Adrenal gland (tissue), 5 donors: ENCODE results near the gene IFT172.

Experiments
- POLR2A ChIP-seq, 2 donors: fragments of 450-650 bp; IDR thresholded peaks; one replicate each; pipeline ENCODE4 v1.6.1; 2017; ENCODE audit warnings: antibody characterized with exemption in 2 of 2, mild to moderate bottlenecking in 2 of 2, moderate library complexity in 1 of 2
- TF ChIP-seq, protein P1 (sequence below), 6 experiments: fragments of 450-650 bp in 4 of 6; fragments of 200-600 bp in 2 of 6; sonication (generic) in 1 of 6; IDR thresholded peaks; 1 replicate in 5 of 6; 2 replicates in 1 of 6; pipeline versions ENCODE4 v1.5.1 to v1.8.0; 2016 to 2021; ENCODE audit warnings: antibody characterized with exemption in 6 of 6, mild to moderate bottlenecking in 2 of 6, moderate library complexity in 1 of 6
- donor health status: DM: no; HTN: no; CAD: no.

GRCh38 chr2:27507293-27507692, 17.8 kb upstream of the IFT172 start:
- TF ChIP-seq, protein P1, sequence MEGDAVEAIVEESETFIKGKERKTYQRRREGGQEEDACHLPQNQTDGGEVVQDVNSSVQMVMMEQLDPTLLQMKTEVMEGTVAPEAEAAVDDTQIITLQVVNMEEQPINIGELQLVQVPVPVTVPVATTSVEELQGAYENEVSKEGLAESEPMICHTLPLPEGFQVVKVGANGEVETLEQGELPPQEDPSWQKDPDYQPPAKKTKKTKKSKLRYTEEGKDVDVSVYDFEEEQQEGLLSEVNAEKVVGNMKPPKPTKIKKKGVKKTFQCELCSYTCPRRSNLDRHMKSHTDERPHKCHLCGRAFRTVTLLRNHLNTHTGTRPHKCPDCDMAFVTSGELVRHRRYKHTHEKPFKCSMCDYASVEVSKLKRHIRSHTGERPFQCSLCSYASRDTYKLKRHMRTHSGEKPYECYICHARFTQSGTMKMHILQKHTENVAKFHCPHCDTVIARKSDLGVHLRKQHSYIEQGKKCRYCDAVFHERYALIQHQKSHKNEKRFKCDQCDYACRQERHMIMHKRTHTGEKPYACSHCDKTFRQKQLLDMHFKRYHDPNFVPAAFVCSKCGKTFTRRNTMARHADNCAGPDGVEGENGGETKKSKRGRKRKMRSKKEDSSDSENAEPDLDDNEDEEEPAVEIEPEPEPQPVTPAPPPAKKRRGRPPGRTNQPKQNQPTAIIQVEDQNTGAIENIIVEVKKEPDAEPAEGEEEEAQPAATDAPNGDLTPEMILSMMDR (IDR thresholded peaks at IDR 0.05), result no peak
- TF ChIP-seq POLR2A (IDR thresholded peaks at IDR 0.05), result no peak
